GM23338 (cell line): ENCODE measurements around the gene PRMT1.

ENCODE experiments used
- CREB1 ChIP-seq: fragments of 250-450 bp; sonication (Bioruptor Pico); IDR thresholded peaks from 2 replicates; pipeline ENCODE4 v1.5.0; 2020; ENCODE audit warnings: low read depth, mild to moderate bottlenecking, moderate library complexity
- CTCF ChIP-seq, 2 experiments: fragments of 200-600 bp in 1 of 2; sonication (generic) in 1 of 2; conservative IDR thresholded peaks; 2 replicates each; pipeline versions ENCODE4 v1.5.1 to v1.6.1; 2016 to 2017; ENCODE audit warnings: antibody characterized with exemption in 2 of 2, low read depth in 2 of 2, mild to moderate bottlenecking in 2 of 2, moderate library complexity in 1 of 2
- ETS1 ChIP-seq: IDR thresholded peaks from 2 replicates; pipeline ENCODE4 v1.6.1; 2016; ENCODE audit warnings: antibody characterized with exemption
- EZH2 ChIP-seq: fragments of 200-600 bp; sonication (generic); IDR thresholded peaks from one replicate; pipeline ENCODE4 v1.8.0; 2017; ENCODE audit warnings: antibody characterized with exemption, mild to moderate bottlenecking, low read depth; ENCODE audit not compliant: unreplicated experiment
- EZH2phosphoT487 ChIP-seq: fragments of 200-600 bp; sonication (generic); IDR thresholded peaks from one replicate; pipeline ENCODE4 v1.8.1; 2018; ENCODE audit warnings: antibody characterized with exemption; ENCODE audit not compliant: unreplicated experiment
- JUNB ChIP-seq: IDR thresholded peaks from one replicate; pipeline ENCODE4 v1.6.1; 2016; ENCODE audit warnings: antibody characterized with exemption; ENCODE audit not compliant: unreplicated experiment
- NANOG ChIP-seq: IDR thresholded peaks from 2 replicates; pipeline ENCODE4 v1.6.1; 2016; ENCODE audit warnings: antibody characterized with exemption, borderline replicate concordance
- POLR2AphosphoS5 ChIP-seq: IDR thresholded peaks from 2 replicates; pipeline ENCODE4 v1.6.1; 2016; ENCODE audit warnings: antibody characterized with exemption, low read depth
- REST ChIP-seq: IDR thresholded peaks from one replicate; pipeline ENCODE4 v1.6.1; 2018; ENCODE audit warnings: antibody characterized with exemption; ENCODE audit not compliant: unreplicated experiment
- STAT1 ChIP-seq: IDR thresholded peaks from one replicate; pipeline ENCODE4 v1.6.1; 2016; ENCODE audit warnings: antibody characterized with exemption; ENCODE audit not compliant: unreplicated experiment
- ZNF114 ChIP-seq: fragments of 250-450 bp; sonication (Bioruptor Pico); IDR thresholded peaks from 2 replicates; pipeline ENCODE4 v1.5.0; 2020; ENCODE audit warnings: mild to moderate bottlenecking, moderate library complexity
- ZNF331 ChIP-seq: fragments of 250-450 bp; sonication (Bioruptor Pico); IDR thresholded peaks from 2 replicates; pipeline ENCODE4 v1.5.0; 2020; ENCODE audit warnings: low read depth, mild to moderate bottlenecking, moderate library complexity
- ZNF462 ChIP-seq: fragments of 250-450 bp; sonication (Bioruptor Pico); IDR thresholded peaks from 2 replicates; pipeline ENCODE4 v1.5.0; 2020; ENCODE audit warnings: mild to moderate bottlenecking, moderate library complexity

- TF ChIP-seq CTCF (conservative IDR thresholded peaks at IDR 0.05; ENCODE audit: low read depth in 2 of 2) (no peak), ZNF114 (CRISPR knock-in tag) (no peak), JUNB (no peak), REST (no peak), POLR2AphosphoS5 (no peak), EZH2 (no peak), CREB1 (CRISPR knock-in tag) (no peak), EZH2phosphoT487 (no peak), ETS1 (no peak), NANOG (no peak), STAT1 (no peak), ZNF331 (CRISPR knock-in tag) (no peak), ZNF462 (no peak)
These were observed 10.1 kb downstream of the PRMT1 start for GRCh38 chr19:49687150-49687549.
